ENCODE results near the gene PLPPR2.

Gene PLPPR2

GRCh38 chr19:11363881-11364280, 8.6 kb downstream of the PLPPR2 start:
- H3K4me1 ChIP-seq (ENCODE audit: control insufficient read depth, insufficient read depth, low read length), result no peaks in the 10 kb centered on the region
- H3K4me2 ChIP-seq (ENCODE audit: low read length), result no peak overlapping the region
- no peak overlapping the region for H3K4me3 ChIP-seq (ENCODE audit: low read length)
- H3K9me3 ChIP-seq (replicated peaks; ENCODE audit: low read length), result no peaks in the 10 kb centered on the region
- no peaks in the 10 kb centered on the region for H3K27me3 ChIP-seq (ENCODE audit: control insufficient read depth, insufficient read depth, low read length)
- H3K36me3 ChIP-seq (ENCODE audit: insufficient read depth, low read length), result peaks cover 4% of the 10 kb centered on the region
- H3K9ac ChIP-seq (ENCODE audit: low read depth, low read length), result no peak overlapping the region

- Histone ChIP-seq H3K4me1 (ENCODE audit: control insufficient read depth, insufficient read depth, low read length) (no peaks in the 10 kb centered on the region), H3K4me2 (ENCODE audit: low read length) (no peak overlapping the region), H3K36me3 (ENCODE audit: insufficient read depth, low read length) (peaks cover 4% of the 10 kb centered on the region), H3K4me3 (ENCODE audit: low read length) (no peak overlapping the region), H3K9ac (ENCODE audit: low read depth, low read length) (no peak overlapping the region), H3K9me3 (replicated peaks; ENCODE audit: low read length) (no peaks in the 10 kb centered on the region), H3K27me3 (ENCODE audit: control insufficient read depth, insufficient read depth, low read length) (no peaks in the 10 kb centered on the region)
Observed at GRCh38 chr19:11364296-11364904, 9.2 kb downstream of the PLPPR2 start.

GRCh38 chr19:11364935-11365334, 9.7 kb downstream of the PLPPR2 start:
- H3K4me3 ChIP-seq (ENCODE audit: low read length), result no peak overlapping the region
- H3K9me3 ChIP-seq (replicated peaks; ENCODE audit: low read length), result no peaks in the 10 kb centered on the region
- no peak overlapping the region for H3K4me2 ChIP-seq (ENCODE audit: low read length)
- H3K9ac ChIP-seq (ENCODE audit: low read depth, low read length), result no peak overlapping the region
- no peaks in the 10 kb centered on the region for H3K27me3 ChIP-seq (ENCODE audit: control insufficient read depth, insufficient read depth, low read length)
- H3K4me1 ChIP-seq (ENCODE audit: control insufficient read depth, insufficient read depth, low read length), result no peaks in the 10 kb centered on the region
- peaks cover 4% of the 10 kb centered on the region for H3K36me3 ChIP-seq (ENCODE audit: insufficient read depth, low read length)

- no peaks in the 10 kb centered on the region for H3K27me3 ChIP-seq (ENCODE audit: control insufficient read depth, insufficient read depth, low read length)
- H3K9ac ChIP-seq (ENCODE audit: low read depth, low read length), result no peak overlapping the region
Observed at GRCh38 chr19:11365557-11366117, 10.4 kb downstream of the PLPPR2 start.

GRCh38 chr19:11367528-11367927, 12.3 kb downstream of the PLPPR2 start:
- H3K9ac ChIP-seq (ENCODE audit: low read depth, low read length), result no peak overlapping the region
- H3K36me3 ChIP-seq (ENCODE audit: insufficient read depth, low read length), result no peaks in the 10 kb centered on the region
- no peak overlapping the region for H3K4me2 ChIP-seq (ENCODE audit: low read length)
- H3K27me3 ChIP-seq (ENCODE audit: control insufficient read depth, insufficient read depth, low read length), result no peaks in the 10 kb centered on the region
- no peak overlapping the region for H3K4me3 ChIP-seq (ENCODE audit: low read length)
- no peaks in the 10 kb centered on the region for H3K9me3 ChIP-seq (replicated peaks; ENCODE audit: low read length)
- H3K4me1 ChIP-seq (ENCODE audit: control insufficient read depth, insufficient read depth, low read length), result no peaks in the 10 kb centered on the region

More at GRCh38 chr19:11365557-11366117, 10.4 kb downstream of the PLPPR2 start:
- H3K9me3 ChIP-seq (replicated peaks; ENCODE audit: low read length), result no peaks in the 10 kb centered on the region
- H3K4me2 ChIP-seq (ENCODE audit: low read length), result no peak overlapping the region
- H3K36me3 ChIP-seq (ENCODE audit: insufficient read depth, low read length), result peaks cover 4% of the 10 kb centered on the region
- H3K4me1 ChIP-seq (ENCODE audit: control insufficient read depth, insufficient read depth, low read length), result no peaks in the 10 kb centered on the region
- no peak overlapping the region for H3K4me3 ChIP-seq (ENCODE audit: low read length)

GRCh38 chr19:11370744-11371143, 15.5 kb downstream of the PLPPR2 start:
- no peaks in the 10 kb centered on the region for H3K27me3 ChIP-seq (ENCODE audit: control insufficient read depth, insufficient read depth, low read length)
- no peaks in the 10 kb centered on the region for H3K36me3 ChIP-seq (ENCODE audit: insufficient read depth, low read length)
- no peak overlapping the region for H3K4me3 ChIP-seq (ENCODE audit: low read length)
- no peaks in the 10 kb centered on the region for H3K9me3 ChIP-seq (replicated peaks; ENCODE audit: low read length)
- no peak overlapping the region for H3K9ac ChIP-seq (ENCODE audit: low read depth, low read length)
- H3K4me2 ChIP-seq (ENCODE audit: low read length), result no peak overlapping the region
- peaks cover 13% of the 10 kb centered on the region for H3K4me1 ChIP-seq (ENCODE audit: control insufficient read depth, insufficient read depth, low read length)

- no peaks in the 10 kb centered on the region for H3K27me3 ChIP-seq (ENCODE audit: control insufficient read depth, insufficient read depth, low read length)
- no peaks in the 10 kb centered on the region for H3K9me3 ChIP-seq (replicated peaks; ENCODE audit: low read length)
- no peak overlapping the region for H3K4me3 ChIP-seq (ENCODE audit: low read length)
- no peaks in the 10 kb centered on the region for H3K36me3 ChIP-seq (ENCODE audit: insufficient read depth, low read length)
- H3K4me1 ChIP-seq (ENCODE audit: control insufficient read depth, insufficient read depth, low read length), result peaks cover 32% of the 10 kb centered on the region
- H3K4me2 ChIP-seq (ENCODE audit: low read length), result no peak overlapping the region
- no peak overlapping the region for H3K9ac ChIP-seq (ENCODE audit: low read depth, low read length)
Observed at GRCh38 chr19:11373166-11373884, 18.1 kb downstream of the PLPPR2 start.

GRCh38 chr19:11373885-11374432, 18.7 kb downstream of the PLPPR2 start:
- no peaks in the 10 kb centered on the region for H3K36me3 ChIP-seq (ENCODE audit: insufficient read depth, low read length)
- H3K4me1 ChIP-seq (ENCODE audit: control insufficient read depth, insufficient read depth, low read length), result peaks cover 38% of the 10 kb centered on the region
- no peaks in the 10 kb centered on the region for H3K9me3 ChIP-seq (replicated peaks; ENCODE audit: low read length)
- no peak overlapping the region for H3K9ac ChIP-seq (ENCODE audit: low read depth, low read length)
- H3K4me2 ChIP-seq (ENCODE audit: low read length), result peak overlapping the region; percentile 82
- peak overlapping the region; percentile 80 for H3K4me3 ChIP-seq (ENCODE audit: low read length)
- no peaks in the 10 kb centered on the region for H3K27me3 ChIP-seq (ENCODE audit: control insufficient read depth, insufficient read depth, low read length)

- H3K4me2 ChIP-seq (ENCODE audit: low read length), result peak within 1 kb of the TSS; percentile 82
Observed at GRCh38 chr19:11374433-11375142, 19.4 kb downstream of the PLPPR2 start, which contains the start of gene SWSAP1. SWSAP1 (plus strand) TSS chr19:11374666; CDS start chr19:11374681, 15 bp downstream.

GRCh38 chr19:11375143-11375948, 20.1 kb downstream of the PLPPR2 start:
- Histone ChIP-seq H3K27me3 (ENCODE audit: control insufficient read depth, insufficient read depth, low read length) (no peaks in the 10 kb centered on the region), H3K4me1 (ENCODE audit: control insufficient read depth, insufficient read depth, low read length) (peaks cover 41% of the 10 kb centered on the region), H3K4me3 (ENCODE audit: low read length) (peak overlapping the region; percentile 80), H3K9me3 (replicated peaks; ENCODE audit: low read length) (no peaks in the 10 kb centered on the region), H3K36me3 (ENCODE audit: insufficient read depth, low read length) (no peaks in the 10 kb centered on the region), H3K4me2 (ENCODE audit: low read length) (peak overlapping the region; percentile 82), H3K9ac (ENCODE audit: low read depth, low read length) (peak overlapping the region; percentile 72)

More at GRCh38 chr19:11374433-11375142, 19.4 kb downstream of the PLPPR2 start, which contains the start of gene SWSAP1:
- Histone ChIP-seq H3K36me3 (ENCODE audit: insufficient read depth, low read length) (no peaks in the 10 kb centered on the region), H3K27me3 (ENCODE audit: control insufficient read depth, insufficient read depth, low read length) (no peaks in the 10 kb centered on the region), H3K4me3 (ENCODE audit: low read length) (peak within 1 kb of the TSS; percentile 80), H3K4me1 (ENCODE audit: control insufficient read depth, insufficient read depth, low read length) (peaks cover 39% of the 10 kb centered on the region), H3K9me3 (replicated peaks; ENCODE audit: low read length) (no peaks in the 10 kb centered on the region), H3K9ac (ENCODE audit: low read depth, low read length) (peak within 1 kb of the TSS; percentile 85)

Data from skeletal muscle satellite cell (primary cell).